ENCODE data around the gene TXNL4A.

TXNL4A gene

DNA sequence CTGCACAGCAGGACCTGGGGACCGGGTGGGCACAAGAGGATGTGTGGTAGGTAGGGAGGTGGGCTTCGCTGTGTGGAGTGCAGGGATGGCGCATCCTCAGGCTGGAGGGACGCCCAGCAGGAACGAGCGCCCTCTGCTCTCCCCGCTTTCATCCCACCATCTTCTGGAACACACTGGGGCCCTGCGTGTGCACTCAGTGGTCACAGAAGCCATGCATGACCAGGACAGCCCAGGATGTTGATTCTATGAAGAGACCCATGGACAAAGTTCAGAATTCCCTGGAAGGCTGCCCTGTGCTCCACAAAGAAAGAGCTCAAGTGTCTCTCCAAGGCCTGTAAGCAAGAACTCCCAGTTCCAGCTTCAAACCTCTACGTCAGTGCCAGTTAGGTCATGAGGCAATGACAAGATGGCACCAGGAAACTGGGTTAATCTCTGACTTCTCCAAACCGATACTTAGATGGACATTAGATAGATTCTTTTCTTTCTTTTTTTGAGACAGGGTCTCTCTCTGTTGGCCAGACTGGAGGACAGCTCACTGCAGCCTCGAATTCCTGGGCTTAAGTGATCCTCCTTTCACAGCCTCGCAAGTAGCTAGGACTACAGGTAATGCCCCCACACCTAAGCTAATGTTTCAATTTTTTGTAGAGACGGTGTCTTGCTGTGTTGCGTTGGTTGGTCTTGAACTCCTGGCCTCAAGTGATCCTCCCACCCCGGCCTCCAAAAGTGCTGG, 40.3 kb downstream of the TXNL4A start:
- no peak for DNase-seq

- no peak for DNase-seq
Measured at GRCh38 chr18:79947054-79947755, 41.2 kb downstream of the TXNL4A start.

GRCh38 chr18:79945118-79946042, 43.0 kb downstream of the TXNL4A start:
- DNase-seq = no peak

DNA sequence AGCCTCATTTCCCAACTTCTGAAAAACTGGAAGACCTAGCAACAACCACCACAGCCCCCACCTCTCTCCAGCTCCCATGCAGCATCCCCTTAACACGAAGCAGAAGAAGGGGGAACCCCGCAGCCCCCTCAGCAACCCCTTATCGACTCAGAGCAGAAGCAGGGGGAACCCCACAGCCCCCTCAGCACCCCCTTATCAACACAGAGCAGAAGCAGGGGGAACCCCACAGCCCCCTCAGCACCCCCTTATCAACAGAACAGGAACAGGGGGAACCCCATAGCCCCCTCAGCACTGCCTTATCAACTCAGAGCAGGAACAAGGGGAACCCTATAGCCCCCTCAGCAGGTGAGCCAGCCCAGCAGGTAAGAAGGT, 43.6 kb downstream of the TXNL4A start:
- no peak for DNase-seq

DNA sequence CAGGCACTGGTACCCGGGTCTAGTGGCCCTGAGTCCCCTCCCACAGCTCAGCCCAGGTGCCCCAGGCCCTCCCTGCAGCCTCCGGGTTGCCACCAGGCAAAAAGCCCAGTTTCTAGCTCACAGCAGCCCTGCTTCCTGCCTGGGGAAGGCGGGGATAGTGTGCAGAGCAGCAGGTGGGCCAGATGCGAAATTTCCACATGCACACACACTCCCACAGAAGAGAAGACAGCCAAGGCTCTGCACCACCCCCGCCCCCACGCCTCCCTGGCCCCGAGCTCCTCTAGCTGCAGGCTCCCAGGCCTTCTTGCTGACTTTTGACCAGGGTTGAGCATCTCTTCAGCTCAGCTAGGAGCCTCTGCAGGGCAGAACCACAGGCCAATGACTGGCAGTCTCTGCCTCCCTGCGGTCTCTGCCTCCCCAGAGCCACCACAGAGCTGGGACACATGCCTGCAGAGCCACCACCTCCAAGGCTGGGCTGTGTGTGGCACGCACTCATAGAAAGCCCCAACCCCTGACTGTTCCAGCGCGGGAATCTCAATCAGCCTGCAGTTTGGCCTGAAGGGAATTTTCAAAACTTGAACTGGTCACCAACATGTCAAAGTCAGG, 44.1 kb downstream of the TXNL4A start:
- no peak for DNase-seq

GRCh38 chr18:79943608-79944125, 44.7 kb downstream of the TXNL4A start:
- no peak for DNase-seq

GRCh38 chr18:79942786-79943607, 45.4 kb downstream of the TXNL4A start:
- no peak for DNase-seq

- DNase-seq = no peak
Measured at GRCh38 chr18:79942211-79942610, 46.2 kb downstream of the TXNL4A start.

GRCh38 chr18:79941473-79942119, 46.8 kb downstream of the TXNL4A start:
- no peak for DNase-seq

DNA sequence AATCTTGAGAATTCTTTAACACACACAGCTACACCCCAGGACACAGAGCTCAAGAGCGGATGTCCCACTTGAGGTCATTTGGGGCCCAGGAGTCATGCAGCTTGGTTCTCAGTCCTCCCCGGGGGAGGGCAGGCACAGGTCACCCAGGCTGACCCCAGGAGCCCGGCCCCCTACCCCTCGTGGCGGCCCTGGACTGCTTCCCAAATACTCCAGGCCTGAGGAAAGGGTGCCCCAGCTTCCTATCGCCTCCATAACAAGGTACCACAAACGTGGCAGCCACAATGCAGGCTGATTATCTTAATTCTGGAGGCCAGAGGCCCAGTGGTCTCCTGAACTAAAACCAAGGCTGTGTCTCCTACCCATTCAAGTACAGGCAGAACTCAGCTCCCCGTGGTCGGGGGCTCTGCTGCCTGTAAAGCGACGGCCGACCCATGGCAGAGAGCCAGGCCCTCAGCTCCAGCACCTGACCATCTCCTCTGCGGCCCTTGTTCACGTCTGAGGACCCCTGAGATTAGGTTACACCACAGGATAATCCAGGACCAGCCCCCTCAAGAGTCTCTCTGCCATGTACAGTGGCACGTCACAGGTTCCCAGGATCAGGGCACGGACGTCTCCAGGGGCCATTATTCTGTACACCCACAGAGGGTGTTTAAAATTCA, 47.4 kb downstream of the TXNL4A start:
- no peak for DNase-seq

DNA sequence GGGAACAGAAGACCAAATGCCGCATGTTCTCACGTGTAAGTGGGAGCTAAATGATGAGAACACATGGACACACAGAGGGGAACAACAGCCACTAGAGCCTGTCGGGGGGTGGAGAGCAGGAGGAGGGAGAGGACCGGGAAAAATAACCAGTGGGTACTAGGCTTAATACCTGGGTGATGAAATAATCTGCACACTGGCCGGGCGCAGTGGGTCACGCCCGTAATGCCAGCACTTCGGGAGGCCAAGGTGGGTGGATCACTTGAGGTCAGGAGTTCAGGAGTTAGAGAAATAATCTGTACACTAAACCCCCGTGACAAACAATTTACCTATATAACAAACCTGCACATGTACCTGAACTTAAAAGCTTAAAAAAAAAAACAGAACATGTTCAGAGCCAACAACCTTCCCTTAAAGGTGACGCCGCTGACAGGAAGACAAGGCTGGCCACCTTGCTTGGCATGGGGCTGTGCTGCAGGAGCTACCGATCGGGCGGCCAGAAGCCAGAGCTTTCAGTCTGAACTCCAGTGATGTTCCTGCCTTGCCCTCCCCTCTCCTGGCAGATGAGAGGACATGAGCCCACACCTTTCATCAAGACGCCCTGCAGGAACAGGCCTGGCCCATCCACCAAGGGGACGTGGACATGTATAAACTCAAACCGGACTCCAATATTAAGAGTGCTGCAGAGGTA, 48.1 kb downstream of the TXNL4A start:
- no peak for DNase-seq

DNA sequence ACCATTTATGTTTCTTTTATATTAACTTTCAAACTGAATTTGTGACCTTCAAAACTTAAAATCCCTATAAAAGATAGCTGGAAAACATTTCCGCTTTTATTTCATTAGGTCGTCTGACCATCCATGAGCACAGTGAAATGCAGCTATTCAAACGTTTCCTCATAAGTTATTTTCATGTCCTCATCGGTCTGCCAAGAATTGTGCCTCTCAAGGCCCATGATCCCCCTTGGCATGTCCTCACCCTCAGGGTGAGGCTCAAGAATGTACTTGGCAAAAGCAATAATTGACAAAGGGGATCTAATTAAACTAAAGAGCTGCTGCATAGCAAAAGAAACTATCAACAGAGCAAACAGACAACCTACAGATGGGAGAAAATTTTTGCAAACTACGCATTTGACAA, 49.3 kb downstream of the TXNL4A start:
- DNase-seq = no peak

DNA sequence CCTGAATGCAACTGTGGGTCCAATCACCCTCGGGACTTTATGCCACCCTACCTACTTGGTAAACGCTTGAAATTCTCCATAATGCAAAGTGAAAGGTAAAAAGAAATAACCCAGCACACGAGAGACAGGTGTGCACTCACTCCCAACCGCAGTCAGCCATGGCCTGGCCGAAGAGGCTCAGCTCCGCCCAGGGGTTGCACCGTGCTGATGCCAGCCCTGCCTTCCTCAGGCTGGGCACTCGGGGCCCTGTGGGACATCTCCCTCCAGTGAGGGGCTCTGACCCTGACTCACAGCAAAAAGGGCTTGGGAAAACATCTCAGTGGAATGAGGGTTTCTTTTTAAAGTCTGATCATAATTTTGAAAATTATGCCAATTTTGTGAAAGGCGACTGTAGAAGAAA, 50.2 kb downstream of the TXNL4A start:
- DNase-seq = no peak

- no peak for DNase-seq
Measured at GRCh38 chr18:79937103-79937860, 51.1 kb downstream of the TXNL4A start.

GRCh38 chr18:79936641-79937040, 51.7 kb downstream of the TXNL4A start:
- no peak for DNase-seq

DNA sequence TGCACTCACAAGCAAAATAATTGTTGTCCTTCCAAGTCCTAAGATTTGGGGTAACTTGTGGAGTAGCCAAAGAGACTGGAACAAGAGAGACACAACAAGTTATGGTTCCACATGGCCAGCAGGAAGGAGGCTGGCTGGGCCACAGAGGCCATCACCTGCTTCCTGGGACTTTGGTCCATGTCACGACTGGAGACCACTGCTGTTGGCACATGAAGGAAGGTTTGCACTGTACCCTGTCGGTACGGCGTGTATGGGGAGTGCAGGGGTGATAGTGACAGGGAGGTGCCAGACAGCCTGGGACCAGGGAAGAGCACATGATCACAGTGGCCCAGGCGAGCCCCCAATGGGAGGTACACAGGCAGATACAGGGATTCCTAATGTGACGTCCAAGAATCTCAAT, 52.4 kb downstream of the TXNL4A start:
- DNase-seq = no peak

GRCh38 chr18:79935499-79935898, 52.9 kb downstream of the TXNL4A start:
- DNase-seq = no peak

- DNase-seq = no peak
Measured at GRCh38 chr18:79935098-79935480, 53.3 kb downstream of the TXNL4A start.

DNA sequence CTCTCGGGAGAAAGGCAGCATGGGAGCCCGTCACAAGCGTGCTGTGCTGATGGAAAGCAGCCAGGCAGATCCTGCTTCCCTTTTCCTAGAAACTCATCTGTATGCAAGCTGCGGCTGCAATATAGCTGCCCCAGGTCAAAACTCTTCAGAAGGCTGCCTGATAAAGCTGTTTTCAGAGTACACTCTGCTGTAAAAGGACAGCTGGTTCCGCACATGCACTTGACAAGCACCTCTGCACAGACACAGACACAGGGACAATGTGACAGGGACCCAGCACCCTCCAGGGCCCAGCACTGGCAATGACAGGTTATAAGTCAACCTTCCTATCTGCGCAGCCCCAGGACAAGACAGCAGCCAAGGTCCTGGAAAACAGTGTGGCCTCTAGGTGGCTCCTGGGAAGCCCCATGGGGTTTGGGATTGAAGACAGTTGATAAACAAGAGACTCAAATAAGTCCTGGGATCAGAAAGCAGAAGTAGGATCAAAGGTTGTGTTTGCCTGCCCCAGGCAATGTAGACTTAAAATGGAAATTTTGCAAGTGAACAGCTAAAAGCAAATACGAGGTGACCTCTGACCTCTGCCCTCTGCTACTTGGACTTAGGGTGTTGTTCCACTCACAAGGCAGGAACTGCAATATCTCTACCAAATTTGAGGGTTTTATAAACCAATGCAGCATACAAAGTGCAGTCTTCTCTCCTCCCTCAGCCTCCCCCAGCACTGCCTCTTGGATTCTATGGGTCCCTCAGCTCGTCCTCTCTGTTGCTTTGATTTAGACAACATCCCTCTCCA, 53.9 kb downstream of the TXNL4A start:
- DNase-seq = no peak
